HepG2 (cell line): Measurements from ENCODE around the gene NR1I2. TPM values are rescaled to one million over a fixed set of nuclear protein-coding genes. Genes with fewer than 3 reads are reported as not detected.

Experiments used
- ATAC-seq: fragments of 200-7000 bp; cut with Tn5 transposase; 3 replicates; pipeline ENCODE4 v1.9.1; 2020; ENCODE audit warnings: mild to moderate bottlenecking, moderate library complexity
- BruUV-seq: library from RNA; stranded (reverse); fragments of 400-500 nt; replicated peaks from 2 replicates; lab custom pipeline; 2021; lab: Mats Ljungman, UMichigan
- CTCF ChIA-PET: fragments of 300-600 bp; formaldehyde crosslinking; extraction: SDS; loops from one replicate; lab custom pipeline; 2021; ENCODE audit warnings: low total read pairs, inconsistent platforms, low intra/inter-chr PET ratio; lab: Yijun Ruan, JAX
- POLR2A ChIA-PET: fragments of 350-600 bp; sonication (Branson Sonifier 250); formaldehyde crosslinking; loops from one replicate; lab custom pipeline; 2020; ENCODE audit warnings: antibody characterized with exemption, inconsistent platforms; lab: Yijun Ruan, JAX
- DNase-seq: peaks from one replicate; pipeline ENCODE4 v3.0.0-alpha.2; 2015; ENCODE audit warnings: low spot score
- FAIRE-seq: peaks from 3 replicates; lab custom pipeline; 2011; peaks lifted over from hg19 to GRCh38; lab: Jason Lieb, UNC
- H2AFZ ChIP-seq: one replicate; pipeline ENCODE4 v1.6.1; 2011; ENCODE audit warnings: low read length, inconsistent platforms
- H3K27ac ChIP-seq: fragments of 300-600 bp; 3 replicates; pipeline ENCODE4 v1.8.0; 2011; ENCODE audit warnings: mixed run types, mild to moderate bottlenecking, mixed read lengths, low read length, inconsistent platforms; ENCODE audit not compliant: insufficient read depth; ENCODE audit errors: extremely low read length
- H3K27me3 ChIP-seq, 2 experiments: fragments of 200-600 bp in 1 of 2; 2 replicates in 1 of 2; 3 replicates in 1 of 2; pipeline versions ENCODE4 v1.6.0 to v1.8.0; 2011; ENCODE audit warnings: low read length in 2 of 2, mild to moderate bottlenecking in 2 of 2, moderate library complexity in 2 of 2, inconsistent platforms in 1 of 2; ENCODE audit not compliant: insufficient read depth in 2 of 2, control insufficient read depth in 1 of 2
- H3K36me3 ChIP-seq, 2 experiments: fragments of 200-600 bp in 1 of 2; replicated peaks in 1 of 2; 2 replicates in 1 of 2; 3 replicates in 1 of 2; pipeline versions ENCODE4 v1.5.1 to v1.8.0; 2011; ENCODE audit warnings: low read length in 2 of 2, inconsistent platforms in 1 of 2; ENCODE audit not compliant: insufficient read depth in 2 of 2, control insufficient read depth in 1 of 2
- H3K4me1 ChIP-seq: 2 replicates; pipeline ENCODE4 v1.5.1; 2012; ENCODE audit warnings: low read length, inconsistent platforms; ENCODE audit not compliant: insufficient read depth
- H3K4me2 ChIP-seq: 2 replicates; pipeline ENCODE4 v1.6.0; 2011; ENCODE audit warnings: low read depth, low read length, inconsistent platforms
- H3K4me3 ChIP-seq, 3 experiments: fragments of 200-600 bp in 1 of 3; sonication (generic), shearing (Covaris generic) in 1 of 3; replicated peaks in 1 of 3; 2 replicates each; pipeline ENCODE4 v1.5.1; 2011 to 2016; ENCODE audit warnings: low read length in 3 of 3, inconsistent platforms in 2 of 3, low read depth in 2 of 3, mild to moderate bottlenecking in 2 of 3, control low read depth in 1 of 3, mixed read lengths in 1 of 3; ENCODE audit not compliant: insufficient read depth in 1 of 3
- H3K79me2 ChIP-seq: one replicate; pipeline ENCODE4 v1.6.1; 2011; ENCODE audit warnings: low read length, inconsistent platforms; ENCODE audit not compliant: insufficient read depth
- H3K9ac ChIP-seq: 2 replicates; pipeline ENCODE4 v1.6.0; 2011; ENCODE audit warnings: mild to moderate bottlenecking, low read depth, low read length, inconsistent platforms; ENCODE audit not compliant: insufficient read depth
- H3K9me3 ChIP-seq: 2 replicates; pipeline ENCODE4 v1.5.1; 2012; ENCODE audit warnings: mild to moderate bottlenecking, low read length
- H4K20me1 ChIP-seq: 2 replicates; pipeline ENCODE4 v1.6.0; 2011; ENCODE audit warnings: inconsistent platforms, mild to moderate bottlenecking, low read length, moderate library complexity; ENCODE audit not compliant: insufficient read depth
- CREB1 ChIP-seq, 2 experiments: fragments of 450-650 bp in 1 of 2; IDR thresholded peaks; 2 replicates each; pipeline ENCODE4 v1.6.1; 2016 to 2017; ENCODE audit warnings: control low read depth in 1 of 2, mild to moderate bottlenecking in 1 of 2, missing compliant biosample characterization in 1 of 2, missing genetic modification characterization in 1 of 2
- ERF ChIP-seq: IDR thresholded peaks from 2 replicates; pipeline ENCODE4 v1.6.1; 2018; ENCODE audit warnings: missing biosample characterization, missing genetic modification reagents
- ETV5 ChIP-seq: IDR thresholded peaks from 2 replicates; pipeline ENCODE4 v1.6.1; 2018; ENCODE audit warnings: missing biosample characterization, missing genetic modification reagents, inconsistent platforms, borderline replicate concordance
- JDP2 ChIP-seq: sonication (generic); formaldehyde crosslinking; IDR thresholded peaks from 2 replicates; pipeline ENCODE4 v1.8.1; 2022; ENCODE audit warnings: missing genetic modification reagents, borderline replicate concordance
- KDM5A ChIP-seq: fragments of 200-600 bp; sonication (generic); IDR thresholded peaks from 2 replicates; pipeline ENCODE4 v1.7.0; 2018; ENCODE audit warnings: antibody characterized with exemption, mild to moderate bottlenecking, low read length, borderline replicate concordance
- KMT2A ChIP-seq: sonication (generic); formaldehyde crosslinking; IDR thresholded peaks from 2 replicates; pipeline ENCODE4 v1.4.0; 2020; ENCODE audit warnings: missing genetic modification reagents
- MIER3 ChIP-seq: IDR thresholded peaks from 2 replicates; pipeline ENCODE4 v1.6.1; 2016; ENCODE audit warnings: missing compliant biosample characterization, borderline replicate concordance
- MZF1 ChIP-seq: sonication (generic); formaldehyde crosslinking; IDR thresholded peaks from 2 replicates; pipeline ENCODE4 v1.8.1; 2023; ENCODE audit warnings: mild to moderate bottlenecking, missing genetic modification reagents, borderline replicate concordance
- NR3C1 ChIP-seq: sonication (generic); formaldehyde crosslinking; IDR thresholded peaks from 2 replicates; pipeline ENCODE4 v1.4.0; 2020; ENCODE audit warnings: missing genetic modification reagents
- POLR2A ChIP-seq, 2 experiments: IDR thresholded peaks; 2 replicates each; pipeline ENCODE4 v1.6.1; 2011; ENCODE audit warnings: low read depth in 2 of 2, low read length in 2 of 2, mild to moderate bottlenecking in 1 of 2, moderate library complexity in 1 of 2; ENCODE audit not compliant: insufficient read depth in 1 of 2
- STAG1 ChIP-seq: sonication (generic); formaldehyde crosslinking; IDR thresholded peaks from 2 replicates; pipeline ENCODE4 v1.4.0; 2020; ENCODE audit warnings: missing genetic modification reagents
- SUZ12 ChIP-seq: fragments of 150-350 bp; IDR thresholded peaks from 2 replicates; pipeline ENCODE4 v1.6.1; 2014; ENCODE audit warnings: low read depth, low read length
- TOPORS ChIP-seq: sonication (generic); formaldehyde crosslinking; IDR thresholded peaks from 2 replicates; pipeline ENCODE4 v1.8.0; 2023; ENCODE audit warnings: mild to moderate bottlenecking, missing genetic modification reagents
- ZBTB14 ChIP-seq: sonication (generic); formaldehyde crosslinking; IDR thresholded peaks from 2 replicates; pipeline ENCODE4 v1.4.0; 2020; ENCODE audit warnings: missing genetic modification reagents
- WGBS: methylation state at CpG from one replicate; pipeline ENCODE4 v1.1.6; 2017; ENCODE audit warnings: low lambda C conversion rate; 5-methylcytosine and 5-hydroxymethylcytosine counted together
- in situ Hi-C: cut with HindIII; loops from 2 replicates; pipeline ENCODE4 v1.10.0; 2017; ENCODE audit warnings: low pct_unique_long_range_greater_than_20kb; ENCODE audit not compliant: extremely low pct_ligation_motif_present
- intact Hi-C: fragments of 100-400 bp; cut with micrococcal nuclease; formaldehyde crosslinking; loops from one replicate; pipeline ENCODE4 v1.10.0; 2022; ENCODE audit not compliant: unreplicated experiment
- polyA plus RNA-seq, 8 experiments: library from polyadenylated mRNA; depleted of rRNA in 3 of 8; stranded (reverse) in 7 of 8; unstranded in 1 of 8; fragments of >200 nt; fragmentation: Illumina TruSeq in 4 of 8; extraction: Trizol in 4 of 8; gene quantifications; 2 replicates each; pipeline versions ENCODE4 v1.2.1 to v1.2.3, GENCODE V29; 2011 to 2016; ENCODE audit warnings: low read depth in 4 of 8, missing spikeins in 1 of 8, mixed read lengths in 1 of 8; ENCODE audit not compliant: insufficient read depth in 1 of 8
- total RNA-seq, 5 experiments: library from RNA; depleted of rRNA; stranded (reverse); fragments of >200 nt; fragmentation: Illumina TruSeq; extraction: Trizol; gene quantifications; 2 replicates each; pipeline ENCODE4 v1.2.3, GENCODE V29; 2016; ENCODE audit warnings: low read depth in 1 of 5
- TF ChIP-seq, protein P1 (sequence below): sonication (generic); formaldehyde crosslinking; IDR thresholded peaks from 2 replicates; pipeline ENCODE4 v1.4.0; 2020; ENCODE audit warnings: missing genetic modification reagents

Gene NR1I2
- total and polyA plus RNA-seq, 2 of the 13 experiments (the other 11 are each of a cell fraction or from before 2014, with no cell fraction given), result 8.8 to 13.4 TPM

DNA sequence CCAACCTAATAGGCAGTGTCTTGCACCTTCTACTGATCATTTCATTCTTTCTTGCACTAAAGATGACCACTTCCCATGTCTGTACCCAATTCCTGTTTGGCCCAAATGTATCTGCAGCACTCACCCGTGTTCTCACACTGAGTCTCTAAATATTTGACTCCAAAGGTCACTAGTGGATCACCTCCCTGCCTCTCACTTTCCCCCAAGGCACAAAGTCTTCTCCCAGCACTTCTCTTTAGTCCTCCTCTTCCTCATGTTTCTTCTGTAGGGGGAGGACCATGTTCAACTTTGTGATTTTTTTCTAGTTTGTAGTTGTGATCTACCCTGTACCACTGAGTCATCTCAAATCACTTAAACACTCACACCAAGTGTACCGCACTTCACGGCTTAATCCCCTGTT lies 13.9 kb downstream of the NR1I2 start (continued):
- TF ChIP-seq KMT2A (CRISPR knock-in tag) (no peak), TOPORS (no peak)
- TF ChIP-seq, all 625 proteins: peak for 49

DNA sequence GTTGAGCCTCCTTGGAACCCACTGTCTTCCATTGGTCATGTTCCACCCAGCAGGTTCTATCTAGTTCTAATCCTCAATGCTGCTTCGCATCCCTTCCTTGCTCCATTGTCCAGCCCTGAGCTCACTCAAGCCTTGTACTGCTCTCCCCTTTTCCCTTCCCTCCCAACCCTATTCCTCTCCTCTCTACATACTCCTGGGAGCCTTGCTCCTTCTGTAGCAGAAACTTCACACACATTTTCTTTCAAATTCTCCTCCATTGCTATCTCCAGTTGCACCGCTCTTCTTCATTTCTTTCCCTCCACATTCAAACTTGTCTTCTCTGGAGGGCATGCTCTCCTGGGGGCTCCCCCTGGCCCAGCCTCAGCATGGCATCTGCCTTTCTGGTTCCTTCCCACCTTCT lies 14.5 kb downstream of the NR1I2 start:
- intact Hi-C loops, result no loop called here
- CTCF ChIA-PET, result no interaction called here
- Histone ChIP-seq H3K9me3 (no peaks in the 10 kb centered on the region), H3K36me3 (no peaks in the 10 kb centered on the region), H3K27me3 (no peaks in the 10 kb centered on the region), H3K27ac (peak overlapping the region; percentile 90), H4K20me1 (no peaks in the 10 kb centered on the region)
- no peak for DNase-seq
- 100% methylated on average over 2 of the region's 2 CpGs for WGBS
- ATAC-seq, result 0 out of 3 replicates have a peak, but pooled peaks have one; percentile 1
- TF ChIP-seq SUZ12 (no peak), ERF (CRISPR knock-in tag) (no peak), POLR2A (IDR thresholded peaks at IDR 0.05; ENCODE audit: insufficient read depth in 1 of 2, low read depth in 2 of 2, low read length in 2 of 2) (no peak), STAG1 (CRISPR knock-in tag) (no peak), ETV5 (CRISPR knock-in tag) (0 out of 2 replicates have a peak, but pooled peaks have one; percentile 1), ZBTB14 (CRISPR knock-in tag) (no peak), KDM5A (no peak), JDP2 (CRISPR knock-in tag) (no peak), NR3C1 (CRISPR knock-in tag) (no peak), CREB1 (IDR thresholded peaks at IDR 0.05) (no peak), CREB1 (CRISPR knock-in tag; IDR thresholded peaks at IDR 0.05) (no peak), MIER3 (CRISPR knock-in tag) (0 out of 2 replicates have a peak, but pooled peaks have one; percentile 3), MZF1 (no peak)
- TF ChIP-seq, protein P1, sequence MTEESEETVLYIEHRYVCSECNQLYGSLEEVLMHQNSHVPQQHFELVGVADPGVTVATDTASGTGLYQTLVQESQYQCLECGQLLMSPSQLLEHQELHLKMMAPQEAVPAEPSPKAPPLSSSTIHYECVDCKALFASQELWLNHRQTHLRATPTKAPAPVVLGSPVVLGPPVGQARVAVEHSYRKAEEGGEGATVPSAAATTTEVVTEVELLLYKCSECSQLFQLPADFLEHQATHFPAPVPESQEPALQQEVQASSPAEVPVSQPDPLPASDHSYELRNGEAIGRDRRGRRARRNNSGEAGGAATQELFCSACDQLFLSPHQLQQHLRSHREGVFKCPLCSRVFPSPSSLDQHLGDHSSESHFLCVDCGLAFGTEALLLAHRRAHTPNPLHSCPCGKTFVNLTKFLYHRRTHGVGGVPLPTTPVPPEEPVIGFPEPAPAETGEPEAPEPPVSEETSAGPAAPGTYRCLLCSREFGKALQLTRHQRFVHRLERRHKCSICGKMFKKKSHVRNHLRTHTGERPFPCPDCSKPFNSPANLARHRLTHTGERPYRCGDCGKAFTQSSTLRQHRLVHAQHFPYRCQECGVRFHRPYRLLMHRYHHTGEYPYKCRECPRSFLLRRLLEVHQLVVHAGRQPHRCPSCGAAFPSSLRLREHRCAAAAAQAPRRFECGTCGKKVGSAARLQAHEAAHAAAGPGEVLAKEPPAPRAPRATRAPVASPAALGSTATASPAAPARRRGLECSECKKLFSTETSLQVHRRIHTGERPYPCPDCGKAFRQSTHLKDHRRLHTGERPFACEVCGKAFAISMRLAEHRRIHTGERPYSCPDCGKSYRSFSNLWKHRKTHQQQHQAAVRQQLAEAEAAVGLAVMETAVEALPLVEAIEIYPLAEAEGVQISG, result 0 out of 2 replicates have a peak, but pooled peaks have one; percentile 3
- TF ChIP-seq, all 625 proteins: peak for 3
- Histone ChIP-seq H3K4me2 (peak overlapping the region; percentile 84), H3K79me2 (no peaks in the 10 kb centered on the region), H3K9ac (peak overlapping the region; percentile 63), H3K4me1 (peaks cover 53% of the 10 kb centered on the region), H2AFZ (peak overlapping the region; percentile 53), H3K4me3 (peak overlapping the region in 1 of 3 experiments; percentile 31; a peak in 2 of 6 replicates)
- BruUV-seq, result no TSS peak
- in situ Hi-C loops, result no loop called here
- POLR2A ChIA-PET, result interaction anchor here (1.3 to 1.7 kb wide), 4 partner anchors 13 to 299 kb away, joined by 3 to 15 read pairs (median 5); partner anchors contain the start of gene NR1I2
- no peak for FAIRE-seq
